ENCODE measurements around the gene KCNIP1.
A peak's percentile ranks its signal among the peaks of the same experiment; 100 is the strongest.

The KCNIP1 gene

DNA sequence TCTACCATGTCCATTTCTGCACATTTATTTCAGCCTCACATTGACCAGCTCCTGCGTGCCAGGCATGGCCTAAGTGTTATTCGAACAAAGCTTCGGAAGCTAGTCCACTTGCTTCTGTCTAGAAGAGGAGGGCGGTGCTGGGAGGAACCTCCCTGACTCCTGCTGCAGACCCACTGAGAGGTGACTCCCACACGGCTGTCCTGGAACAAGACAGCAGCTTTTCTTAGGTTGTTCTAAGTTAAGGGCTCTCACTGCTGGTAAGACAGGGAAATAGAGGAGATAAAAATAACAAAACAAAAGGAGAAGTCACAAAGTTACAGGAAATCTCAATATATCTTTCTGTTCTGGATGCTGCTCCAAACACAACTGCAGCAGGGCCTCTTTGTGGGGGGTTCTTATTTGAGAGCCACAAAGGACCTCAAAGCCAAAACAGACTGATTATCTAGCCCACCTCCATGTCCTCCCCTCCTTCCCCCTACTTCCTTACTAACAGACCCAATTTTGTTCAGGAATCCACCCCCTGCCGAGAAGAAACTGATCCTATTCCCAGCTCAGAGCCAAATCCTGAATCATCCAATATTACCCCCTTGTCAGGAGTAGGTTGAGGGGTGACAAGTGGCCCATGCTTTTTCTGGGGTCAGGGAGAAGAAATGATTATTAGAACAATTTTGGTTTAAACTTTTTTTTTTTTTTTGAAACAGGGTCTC lies 28.4 kb upstream of the KCNIP1 start:
- H4K91ac ChIP-seq (ENCODE audit: low read depth, low read length, poor library complexity): no peak overlapping the region
- H2AFZ ChIP-seq (ENCODE audit: low read length): no peak overlapping the region
- H2BK120ac ChIP-seq (ENCODE audit: low read depth, low read length): no peak overlapping the region
- H3K9me3 ChIP-seq (replicated peaks in 1 of 2; ENCODE audit: control insufficient read depth in 2 of 2, insufficient read depth in 1 of 2, low read depth in 1 of 2, low read length in 2 of 2): no peaks in the 10 kb centered on the region
- H3K14ac ChIP-seq (ENCODE audit: low read length): no peak overlapping the region
- H3K4ac ChIP-seq (ENCODE audit: low read length): no peak overlapping the region
- peaks cover 0 to 3% (median 0%) of the 10 kb centered on the region in 3 experiments for H3K27me3 ChIP-seq (ENCODE audit: control insufficient read depth in 3 of 3, insufficient read depth in 3 of 3, low read depth in 1 of 3, low read length in 3 of 3)
- peak; percentile 14 for DNase-seq (ENCODE audit: low spot score)
- peak overlapping the region; percentile 45 for H3K18ac ChIP-seq (ENCODE audit: low read length)
- no peak overlapping the region for H3K4me3 ChIP-seq (ENCODE audit: low read length in 2 of 2)
- no peak overlapping the region for H3K9ac ChIP-seq (ENCODE audit: low read depth, low read length, poor library complexity)
- H3K79me1 ChIP-seq (ENCODE audit: low read depth, low read length): no peaks in the 10 kb centered on the region
- no peak overlapping the region for H3K4me2 ChIP-seq (ENCODE audit: insufficient read depth, low read length, poor library complexity, severe bottlenecking)
- H3K23ac ChIP-seq (ENCODE audit: low read depth, low read length, poor library complexity): no peak overlapping the region
- H3K4me1 ChIP-seq (ENCODE audit: control insufficient read depth in 2 of 2, insufficient read depth in 1 of 2, low read depth in 1 of 2, low read length in 2 of 2): peaks cover 4 to 6% of the 10 kb centered on the region in 2 donors
- H4K8ac ChIP-seq (ENCODE audit: low read depth, low read length): no peak overlapping the region
- no peaks in the 10 kb centered on the region for H3K36me3 ChIP-seq (replicated peaks in 1 of 2; ENCODE audit: control insufficient read depth in 2 of 2, insufficient read depth in 2 of 2, low read length in 2 of 2)
- H3K27ac ChIP-seq (replicated peaks; ENCODE audit: low read length): no peak overlapping the region
- no peak overlapping the region for H2AK5ac ChIP-seq (ENCODE audit: low read depth, low read length)
- no peak overlapping the region for H2BK15ac ChIP-seq (ENCODE audit: low read length)
- peak overlapping the region; percentile 42 for H2BK12ac ChIP-seq (ENCODE audit: low read length)
- WGBS, 2 donors (ENCODE audit: extremely low coverage in 2 of 2, insufficient read length in 2 of 2, insufficient replicate concordance in 1 of 2): no CpG with 5 or more reads among the region's 6 CpGs
- no peak overlapping the region for H2BK5ac ChIP-seq (ENCODE audit: low read length)

- Histone ChIP-seq H3K4me2 (ENCODE audit: insufficient read depth, low read length, poor library complexity, severe bottlenecking) (no peak overlapping the region), H3K79me1 (ENCODE audit: low read depth, low read length) (no peaks in the 10 kb centered on the region), H3K4ac (ENCODE audit: low read length) (no peak overlapping the region), H3K27ac (replicated peaks; ENCODE audit: low read length) (no peak overlapping the region), H3K14ac (ENCODE audit: low read length) (no peak overlapping the region), H3K23ac (ENCODE audit: low read depth, low read length, poor library complexity) (no peak overlapping the region), H2BK12ac (ENCODE audit: low read length) (no peak overlapping the region), H3K4me1 (ENCODE audit: control insufficient read depth in 2 of 2, insufficient read depth in 1 of 2, low read depth in 1 of 2, low read length in 2 of 2) (peaks cover 4 to 6% of the 10 kb centered on the region in 2 donors), H3K18ac (ENCODE audit: low read length) (no peak overlapping the region), H3K27me3 (ENCODE audit: control insufficient read depth in 3 of 3, insufficient read depth in 3 of 3, low read depth in 1 of 3, low read length in 3 of 3) (peaks cover 0 to 3% (median 0%) of the 10 kb centered on the region in 3 experiments), H2BK15ac (ENCODE audit: low read length) (no peak overlapping the region), H2BK120ac (ENCODE audit: low read depth, low read length) (no peak overlapping the region), H2BK5ac (ENCODE audit: low read length) (no peak overlapping the region), H3K4me3 (ENCODE audit: low read length in 2 of 2) (no peak overlapping the region), H2AK5ac (ENCODE audit: low read depth, low read length) (no peak overlapping the region), H2AFZ (ENCODE audit: low read length) (no peak overlapping the region), H4K91ac (ENCODE audit: low read depth, low read length, poor library complexity) (no peak overlapping the region), H3K9me3 (replicated peaks in 1 of 2; ENCODE audit: control insufficient read depth in 2 of 2, insufficient read depth in 1 of 2, low read depth in 1 of 2, low read length in 2 of 2) (no peaks in the 10 kb centered on the region), H3K36me3 (replicated peaks in 1 of 2; ENCODE audit: control insufficient read depth in 2 of 2, insufficient read depth in 2 of 2, low read length in 2 of 2) (no peaks in the 10 kb centered on the region), H4K8ac (ENCODE audit: low read depth, low read length) (no peak overlapping the region), H3K9ac (ENCODE audit: low read depth, low read length, poor library complexity) (no peak overlapping the region)
- DNase-seq (ENCODE audit: low spot score): no peak
- no CpG with 5 or more reads among the region's 3 CpGs for WGBS, 2 donors (ENCODE audit: extremely low coverage in 2 of 2, insufficient read length in 2 of 2, insufficient replicate concordance in 1 of 2)
These were observed 27.1 kb upstream of the KCNIP1 start for GRCh38 chr5:170476704-170477103.

- H3K27me3 ChIP-seq (ENCODE audit: control insufficient read depth in 3 of 3, insufficient read depth in 3 of 3, low read depth in 1 of 3, low read length in 3 of 3): peaks cover 0 to 3% (median 0%) of the 10 kb centered on the region in 3 experiments
These were observed 25.9 kb upstream of the KCNIP1 start for GRCh38 chr5:170477906-170478305.

GRCh38 chr5:170478306-170478705 lies 25.5 kb upstream of the KCNIP1 start:
- H3K23ac ChIP-seq (ENCODE audit: low read depth, low read length, poor library complexity): no peak overlapping the region
- H3K9me3 ChIP-seq (replicated peaks in 1 of 2; ENCODE audit: control insufficient read depth in 2 of 2, insufficient read depth in 1 of 2, low read depth in 1 of 2, low read length in 2 of 2): no peaks in the 10 kb centered on the region
- H3K4me2 ChIP-seq (ENCODE audit: insufficient read depth, low read length, poor library complexity, severe bottlenecking): no peak overlapping the region
- H3K14ac ChIP-seq (ENCODE audit: low read length): no peak overlapping the region
- H2BK12ac ChIP-seq (ENCODE audit: low read length): no peak overlapping the region
- H2BK5ac ChIP-seq (ENCODE audit: low read length): no peak overlapping the region
- H3K18ac ChIP-seq (ENCODE audit: low read length): no peak overlapping the region
- no peak overlapping the region for H2BK15ac ChIP-seq (ENCODE audit: low read length)
- H4K91ac ChIP-seq (ENCODE audit: low read depth, low read length, poor library complexity): no peak overlapping the region
- WGBS, 2 donors (ENCODE audit: extremely low coverage in 2 of 2, insufficient read length in 2 of 2, insufficient replicate concordance in 1 of 2): no CpG with 5 or more reads among the region's 6 CpGs
- H3K4me3 ChIP-seq (ENCODE audit: low read length in 2 of 2): no peak overlapping the region
- no peak overlapping the region for H3K27ac ChIP-seq (replicated peaks; ENCODE audit: low read length)
- peaks cover 0 to 3% (median 0%) of the 10 kb centered on the region in 3 experiments for H3K27me3 ChIP-seq (ENCODE audit: control insufficient read depth in 3 of 3, insufficient read depth in 3 of 3, low read depth in 1 of 3, low read length in 3 of 3)
- no peak overlapping the region for H2AK5ac ChIP-seq (ENCODE audit: low read depth, low read length)
- H3K79me1 ChIP-seq (ENCODE audit: low read depth, low read length): no peaks in the 10 kb centered on the region
- H2AFZ ChIP-seq (ENCODE audit: low read length): no peak overlapping the region
- H3K9ac ChIP-seq (ENCODE audit: low read depth, low read length, poor library complexity): no peak overlapping the region
- no peak overlapping the region for H3K4ac ChIP-seq (ENCODE audit: low read length)
- H4K8ac ChIP-seq (ENCODE audit: low read depth, low read length): no peak overlapping the region
- peaks cover 4 to 6% of the 10 kb centered on the region in 2 donors for H3K4me1 ChIP-seq (ENCODE audit: control insufficient read depth in 2 of 2, insufficient read depth in 1 of 2, low read depth in 1 of 2, low read length in 2 of 2)
- DNase-seq (ENCODE audit: low spot score): no peak
- no peak overlapping the region for H2BK120ac ChIP-seq (ENCODE audit: low read depth, low read length)
- no peaks in the 10 kb centered on the region for H3K36me3 ChIP-seq (replicated peaks in 1 of 2; ENCODE audit: control insufficient read depth in 2 of 2, insufficient read depth in 2 of 2, low read length in 2 of 2)

More at GRCh38 chr5:170477906-170478305, 25.9 kb upstream of the KCNIP1 start:
- Histone ChIP-seq H3K4me2 (ENCODE audit: insufficient read depth, low read length, poor library complexity, severe bottlenecking) (no peak overlapping the region), H3K9ac (ENCODE audit: low read depth, low read length, poor library complexity) (no peak overlapping the region), H2BK5ac (ENCODE audit: low read length) (no peak overlapping the region), H2BK12ac (ENCODE audit: low read length) (no peak overlapping the region), H2BK120ac (ENCODE audit: low read depth, low read length) (no peak overlapping the region), H4K91ac (ENCODE audit: low read depth, low read length, poor library complexity) (no peak overlapping the region), H3K14ac (ENCODE audit: low read length) (no peak overlapping the region), H2AFZ (ENCODE audit: low read length) (no peak overlapping the region), H3K79me1 (ENCODE audit: low read depth, low read length) (no peaks in the 10 kb centered on the region), H3K9me3 (replicated peaks in 1 of 2; ENCODE audit: control insufficient read depth in 2 of 2, insufficient read depth in 1 of 2, low read depth in 1 of 2, low read length in 2 of 2) (no peaks in the 10 kb centered on the region), H3K4ac (ENCODE audit: low read length) (no peak overlapping the region), H2AK5ac (ENCODE audit: low read depth, low read length) (no peak overlapping the region), H2BK15ac (ENCODE audit: low read length) (no peak overlapping the region), H4K8ac (ENCODE audit: low read depth, low read length) (no peak overlapping the region), H3K27ac (replicated peaks; ENCODE audit: low read length) (no peak overlapping the region), H3K4me3 (ENCODE audit: low read length in 2 of 2) (no peak overlapping the region), H3K4me1 (ENCODE audit: control insufficient read depth in 2 of 2, insufficient read depth in 1 of 2, low read depth in 1 of 2, low read length in 2 of 2) (peaks cover 4 to 6% of the 10 kb centered on the region in 2 donors), H3K23ac (ENCODE audit: low read depth, low read length, poor library complexity) (no peak overlapping the region), H3K36me3 (replicated peaks in 1 of 2; ENCODE audit: control insufficient read depth in 2 of 2, insufficient read depth in 2 of 2, low read length in 2 of 2) (no peaks in the 10 kb centered on the region), H3K18ac (ENCODE audit: low read length) (no peak overlapping the region)
- WGBS, 2 donors (ENCODE audit: extremely low coverage in 2 of 2, insufficient read length in 2 of 2, insufficient replicate concordance in 1 of 2): no CpG with 5 or more reads among the region's 1 CpG
- no peak for DNase-seq (ENCODE audit: low spot score)

All from neuronal stem cell (in vitro differentiated cells).